Jurkat, Clone E6-1 (cell line): ENCODE measurements around the gene USP49. TPM values are rescaled to one million over a fixed set of nuclear protein-coding genes. Genes with fewer than 3 reads are reported as not detected.
"Not testable (repeated sequence)": the region's sequence is repeated elsewhere in the genome, so short reads cannot be mapped to it uniquely, and the experiment has no call there.

Source experiments
- DNase-seq: peaks from one replicate; pipeline ENCODE4 v3.0.0-alpha.2; 2011; ENCODE audit warnings: low read depth, low spot score
- H3K4me3 ChIP-seq: 2 replicates; pipeline ENCODE4 v1.5.1; 2011; ENCODE audit warnings: mild to moderate bottlenecking, low read length, control low read depth, moderate library complexity
- polyA plus RNA-seq: library from polyadenylated mRNA; unstranded; fragments of >200 nt; gene quantifications from one replicate; pipeline ENCODE4 v1.2.1, GENCODE V29; 2012; ENCODE audit warnings: missing spikeins; ENCODE audit not compliant: insufficient read length, insufficient read depth

USP49 gene
- 28.3 TPM for polyA plus RNA-seq

DNA sequence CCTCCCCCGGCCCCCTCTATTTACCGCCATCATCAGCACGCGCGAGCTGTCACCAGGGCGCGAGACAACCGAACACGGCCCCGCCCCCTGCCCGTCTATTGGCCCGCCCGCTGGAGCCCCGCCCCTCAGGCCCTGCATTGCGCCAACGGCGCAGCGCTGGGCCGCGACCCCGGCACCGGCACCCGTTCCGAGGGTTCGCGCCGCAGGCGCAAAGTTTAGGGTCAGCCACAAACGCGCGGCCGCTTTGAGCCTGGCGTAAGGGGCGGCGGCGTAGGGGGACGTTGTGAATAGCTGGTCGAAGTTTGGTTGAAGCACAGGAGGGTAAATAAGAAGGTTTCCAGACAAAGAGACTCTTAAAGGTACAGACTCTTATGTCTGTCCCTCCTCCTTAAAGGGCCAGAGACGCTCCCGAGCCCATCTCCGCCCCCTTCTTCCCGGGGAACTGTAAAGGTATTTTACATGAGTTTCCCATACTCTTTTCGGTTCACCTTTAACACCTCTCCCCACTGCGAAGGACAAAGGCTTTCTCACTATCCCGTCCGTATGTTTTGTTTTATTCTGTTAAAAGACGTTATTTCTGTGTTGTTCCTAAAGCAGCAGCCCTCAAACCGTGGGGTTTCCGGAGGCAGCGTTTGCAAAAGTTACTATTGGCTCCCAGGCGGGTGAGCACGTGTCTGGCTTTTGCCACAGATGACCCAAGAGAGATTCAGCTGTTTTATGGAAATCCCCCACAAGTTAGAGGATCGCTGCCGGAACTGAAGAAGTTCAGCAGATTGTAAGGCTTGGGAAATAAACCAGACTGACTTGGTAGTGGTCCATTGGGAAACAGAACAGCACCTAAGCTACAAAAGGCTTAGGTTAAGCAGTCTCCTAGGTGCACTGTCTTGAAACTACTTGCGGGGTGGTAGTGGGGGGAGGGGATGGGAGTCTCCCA, at the start of gene USP49:
TSS of gene USP49 (minus strand) at position 76 of the 934 bp plus-strand sequence. CDS start 88,392 bp downstream, outside the sequence.
- peak within 1 kb of the TSS; percentile 95 for H3K4me3 ChIP-seq
- DNase-seq = peak; percentile 87

DNA sequence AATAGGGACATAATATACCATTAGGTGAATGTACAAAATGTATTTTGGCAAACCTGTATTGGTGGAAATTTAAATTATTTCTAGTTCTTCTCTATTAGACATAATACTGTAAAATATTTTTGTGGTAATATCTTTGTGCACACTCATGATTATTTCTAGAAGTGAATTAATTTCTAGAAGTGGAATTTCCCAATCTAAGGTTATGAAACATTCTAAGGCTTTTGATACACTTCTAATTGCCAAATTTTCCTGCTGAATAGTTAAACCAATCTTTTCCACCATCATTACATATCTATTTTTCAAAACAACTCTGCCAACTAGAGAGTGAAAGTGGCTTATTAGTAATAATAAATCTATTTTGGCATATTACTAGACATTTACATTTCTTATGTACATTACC, 48.3 kb upstream of the USP49 start:
- H3K4me3 ChIP-seq = no peak overlapping the region
- DNase-seq = no peak

- not testable (repeated sequence) for H3K4me3 ChIP-seq, DNase-seq
Observed at GRCh38 chr6:41942882-41943281, 47.7 kb upstream of the USP49 start.

GRCh38 chr6:41942067-41942851, 47.1 kb upstream of the USP49 start:
- H3K4me3 ChIP-seq = peak overlapping the region; percentile 97
- no peak for DNase-seq

DNA sequence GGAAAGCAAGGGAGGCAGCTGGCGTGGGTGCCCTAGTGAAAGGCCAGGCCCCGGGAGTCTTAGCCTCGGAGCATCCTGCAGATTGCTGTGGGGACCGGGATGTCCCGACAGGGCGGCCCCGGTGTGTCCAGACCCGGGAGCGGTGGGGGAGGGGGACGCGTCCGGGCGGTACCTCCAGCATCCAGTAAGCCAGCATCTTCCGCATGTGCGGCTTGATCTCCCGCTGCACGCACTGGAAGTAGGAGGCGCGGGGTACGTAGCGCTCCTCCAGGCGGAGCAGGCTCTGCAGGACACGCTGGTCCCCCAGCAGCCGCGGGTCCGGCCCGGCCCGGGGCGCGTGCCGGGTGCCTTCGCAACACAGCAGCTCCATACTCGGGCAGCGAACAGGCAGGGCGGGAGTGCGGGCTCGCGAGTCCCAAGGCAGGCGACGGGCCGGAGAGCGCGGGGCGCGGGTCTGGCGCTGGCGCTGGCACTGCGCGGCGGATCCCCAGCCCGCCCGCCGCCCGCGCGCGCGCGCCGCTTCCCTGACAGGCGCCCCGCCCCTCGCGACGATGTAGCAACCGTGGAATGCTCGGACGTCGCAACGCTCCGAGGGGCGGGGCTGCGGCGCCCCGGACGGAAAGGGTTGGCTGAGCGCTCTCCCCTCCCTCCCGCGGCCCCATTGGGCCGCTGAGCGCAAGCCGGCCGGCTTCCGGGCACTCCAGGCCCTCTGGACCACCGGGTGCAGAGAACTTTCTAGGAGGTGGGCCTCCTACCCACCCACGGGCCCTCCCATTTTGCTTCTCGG, 46.3 kb upstream of the USP49 start, which contains the start of gene CCND3:
TSS of gene CCND3 (minus strand) at position 529 of the 787 bp plus-strand sequence. CDS start at position 370, 159 bp downstream.
- DNase-seq = peak; percentile 83
- H3K4me3 ChIP-seq = peak within 1 kb of the TSS; percentile 97

DNA sequence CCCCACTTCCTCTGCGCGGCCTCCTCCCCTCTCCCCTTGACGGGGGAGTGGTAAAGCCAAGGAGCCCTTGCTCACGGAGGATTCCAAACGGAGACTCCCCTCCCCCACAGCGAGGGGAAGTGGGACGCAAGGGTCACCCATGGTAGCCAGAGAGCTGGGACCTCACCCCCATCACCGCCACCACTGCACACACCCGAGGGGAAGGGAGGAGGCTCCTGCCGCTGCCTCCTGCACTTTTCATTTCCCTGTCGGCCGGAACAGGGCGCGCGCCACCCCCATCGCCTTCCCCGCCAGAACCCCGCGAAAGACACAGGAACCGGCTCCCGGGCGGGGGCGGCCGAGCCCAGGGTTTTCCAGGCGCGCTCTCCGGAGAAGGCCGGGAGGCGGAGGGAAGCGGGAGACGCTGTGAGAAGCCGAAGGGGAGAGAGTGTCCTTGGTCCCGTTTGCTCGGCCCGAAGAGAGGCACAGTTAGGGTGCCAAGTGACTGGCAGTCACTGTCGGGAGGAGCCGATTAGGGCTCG, 45.6 kb upstream of the USP49 start:
- DNase-seq = peak; percentile 79
- H3K4me3 ChIP-seq = peak overlapping the region; percentile 97

DNA sequence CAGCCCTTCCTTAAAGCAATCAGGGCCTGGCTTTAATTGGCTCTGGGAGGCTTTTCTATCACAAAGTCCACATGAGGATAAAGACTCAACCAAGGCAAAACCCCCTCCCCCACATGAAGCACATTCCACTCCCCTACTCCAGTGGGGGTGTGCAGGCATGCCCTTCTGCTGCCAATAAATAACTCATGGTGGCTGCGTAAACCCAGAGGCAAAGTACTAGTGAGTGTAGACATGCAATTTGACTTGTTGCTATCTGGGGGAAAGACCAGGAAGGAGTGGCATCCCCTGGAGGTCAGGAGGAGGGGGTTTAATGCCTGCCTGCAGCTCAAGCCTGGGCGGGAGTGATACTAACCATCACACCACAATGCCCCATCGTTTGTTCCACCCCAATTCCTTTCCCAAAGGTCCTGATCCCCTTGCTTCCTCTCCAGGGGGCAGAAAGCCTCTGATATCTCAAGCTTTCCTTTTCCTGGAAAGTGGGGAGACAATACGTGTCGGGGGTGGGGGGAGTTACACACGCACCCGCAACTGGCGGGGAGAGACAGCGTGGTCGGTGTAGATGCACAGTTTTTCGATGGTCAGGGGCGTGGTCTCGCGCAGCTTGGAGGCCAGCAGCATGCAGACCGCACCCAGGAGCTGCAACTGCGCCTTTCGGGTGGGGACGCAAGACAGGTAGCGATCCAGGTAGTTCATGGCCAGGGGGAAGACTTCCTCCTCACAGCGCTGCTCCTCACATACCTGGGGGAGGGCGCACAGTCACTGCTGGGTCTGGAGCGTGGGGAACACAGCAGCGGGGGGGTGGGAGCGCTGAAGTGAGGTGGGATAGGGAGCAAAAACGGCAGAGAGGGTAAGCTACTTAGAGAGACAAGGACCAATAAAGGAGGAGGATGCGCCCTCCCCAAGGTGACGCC, 44.9 kb upstream of the USP49 start:
- peak overlapping the region; percentile 97 for H3K4me3 ChIP-seq
- DNase-seq = no peak

- no peak for DNase-seq
Observed at GRCh38 chr6:41939176-41939847, 44.1 kb upstream of the USP49 start.

GRCh38 chr6:41938590-41939175, 43.5 kb upstream of the USP49 start:
- DNase-seq = no peak
- H3K4me3 ChIP-seq = peak overlapping the region; percentile 97

More at GRCh38 chr6:41939176-41939847, 44.1 kb upstream of the USP49 start:
- peak overlapping the region; percentile 97 for H3K4me3 ChIP-seq

DNA sequence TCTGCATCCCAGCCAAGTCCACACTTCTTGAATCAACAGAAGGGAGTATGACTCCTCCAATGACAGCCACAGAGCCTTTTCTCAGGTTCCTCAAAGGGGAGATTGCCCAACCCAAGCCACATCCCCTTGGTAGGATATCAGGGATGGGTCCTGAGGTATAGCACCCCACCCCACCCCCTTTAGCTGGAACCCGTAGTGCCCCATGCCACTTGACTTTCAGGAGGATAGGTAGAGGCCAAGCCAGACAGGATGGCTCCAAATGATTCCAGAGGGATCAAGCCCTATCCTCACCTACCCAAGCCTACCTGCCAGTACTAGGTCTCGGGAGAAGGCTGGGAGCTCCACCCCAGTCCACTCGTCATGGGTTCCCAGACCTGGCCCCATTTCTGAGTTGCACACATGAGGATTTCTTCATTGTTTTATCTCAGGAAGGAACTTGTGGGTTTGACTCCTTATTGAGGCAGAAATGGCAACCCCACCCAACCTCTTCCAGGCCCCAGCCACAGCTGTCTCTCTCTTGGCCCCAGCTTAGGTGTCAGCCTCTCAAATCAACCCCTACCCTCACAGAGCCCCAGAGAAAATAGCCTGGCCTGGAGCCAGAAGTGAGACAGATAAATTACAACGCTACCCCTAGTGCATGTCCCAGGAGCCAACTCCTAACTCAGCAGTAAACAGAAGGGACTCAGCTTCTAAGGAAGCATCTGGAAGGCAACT, 42.8 kb upstream of the USP49 start:
- peak overlapping the region; percentile 97 for H3K4me3 ChIP-seq

DNA sequence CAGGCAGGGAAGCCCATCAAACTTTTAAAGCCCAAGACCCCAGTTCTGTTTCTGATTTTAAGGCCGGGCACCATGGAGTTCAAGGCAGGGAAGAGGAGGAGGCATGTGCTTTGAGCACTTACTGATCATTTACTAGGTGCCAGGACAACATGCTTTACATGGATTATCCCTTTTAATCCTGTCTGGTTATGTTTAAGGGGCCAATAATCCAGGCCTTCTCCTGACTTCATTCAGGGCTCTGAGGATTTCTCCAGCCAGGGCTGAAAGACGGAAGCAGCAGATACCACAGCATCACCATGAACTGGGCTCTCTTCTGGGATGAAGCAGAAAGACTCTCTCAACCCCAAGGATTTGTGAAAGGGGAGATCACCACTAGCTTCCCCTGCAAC, 42.3 kb upstream of the USP49 start:
- H3K4me3 ChIP-seq = peak overlapping the region; percentile 97; the same call in 1 of the 2 replicates
- no peak for DNase-seq

More for the DNA sequence above, 42.8 kb upstream of the USP49 start:
- peak; percentile 92 for DNase-seq

- peak; percentile 99 for DNase-seq
- H3K4me3 ChIP-seq = peak overlapping the region; percentile 32
Observed at GRCh38 chr6:41936073-41936837, 41.1 kb upstream of the USP49 start.

- no peak for DNase-seq
- H3K4me3 ChIP-seq = peak overlapping the region; percentile 19
Observed at GRCh38 chr6:41935685-41936072, 40.5 kb upstream of the USP49 start.

GRCh38 chr6:41935193-41935574, 40.0 kb upstream of the USP49 start:
- no peak for DNase-seq
- no peak overlapping the region for H3K4me3 ChIP-seq
